SHP77 (cell line): ENCODE data around the gene SBSN.
A peak's percentile ranks its signal among the peaks of the same experiment; 100 is the strongest.

ENCODE experiments used
- DNase-seq, 2 experiments: peaks; one replicate each; lab custom pipeline; 2025; lab: John Stamatoyannopoulos, UW

SBSN gene, protein sequence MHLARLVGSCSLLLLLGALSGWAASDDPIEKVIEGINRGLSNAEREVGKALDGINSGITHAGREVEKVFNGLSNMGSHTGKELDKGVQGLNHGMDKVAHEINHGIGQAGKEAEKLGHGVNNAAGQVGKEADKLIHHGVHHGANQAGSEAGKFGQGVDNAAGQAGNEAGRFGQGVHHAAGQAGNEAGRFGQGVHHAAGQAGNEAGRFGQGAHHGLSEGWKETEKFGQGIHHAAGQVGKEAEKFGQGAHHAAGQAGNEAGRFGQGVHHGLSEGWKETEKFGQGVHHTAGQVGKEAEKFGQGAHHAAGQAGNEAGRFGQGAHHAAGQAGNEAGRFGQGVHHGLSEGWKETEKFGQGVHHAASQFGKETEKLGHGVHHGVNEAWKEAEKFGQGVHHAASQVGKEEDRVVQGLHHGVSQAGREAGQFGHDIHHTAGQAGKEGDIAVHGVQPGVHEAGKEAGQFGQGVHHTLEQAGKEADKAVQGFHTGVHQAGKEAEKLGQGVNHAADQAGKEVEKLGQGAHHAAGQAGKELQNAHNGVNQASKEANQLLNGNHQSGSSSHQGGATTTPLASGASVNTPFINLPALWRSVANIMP

DNA sequence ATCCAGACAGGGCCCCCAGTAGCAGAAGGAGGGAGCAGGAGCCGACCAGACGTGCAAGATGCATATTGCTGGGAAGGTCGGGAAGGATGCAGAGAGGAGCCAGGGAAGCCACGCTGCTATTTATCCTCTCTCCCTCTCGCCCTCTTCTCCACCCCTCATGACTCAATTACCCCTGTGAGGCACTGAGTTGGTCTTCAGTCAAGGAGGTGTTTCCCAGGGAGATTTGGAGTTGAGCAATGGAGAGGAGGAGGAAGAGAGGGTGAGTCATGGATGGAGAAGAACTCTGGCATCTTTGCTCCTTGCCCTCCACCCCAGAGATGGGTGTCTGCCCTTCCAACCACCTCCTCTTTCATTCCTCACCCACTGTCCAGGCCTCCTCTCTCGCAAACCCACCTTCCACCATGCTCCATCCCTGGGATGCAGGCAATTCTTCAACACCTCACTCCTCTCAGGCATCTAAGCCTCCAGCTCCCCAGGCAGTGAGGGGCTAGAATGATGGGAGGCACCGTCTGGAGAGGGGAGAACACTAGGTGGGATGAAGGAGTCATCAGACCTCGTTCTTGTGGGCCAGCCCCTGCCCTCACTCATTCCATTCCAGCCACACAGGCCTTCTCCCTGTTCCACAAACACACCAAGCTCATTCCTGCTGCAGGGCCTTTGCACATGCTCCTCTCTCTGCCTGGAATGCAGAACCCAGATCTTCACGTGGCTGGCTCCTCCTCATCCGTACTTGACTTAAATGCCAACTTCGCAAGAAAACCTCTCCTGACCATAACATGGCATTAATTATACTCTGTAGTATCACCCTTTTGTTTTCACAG is at the start of gene SBSN:
TSS of gene SBSN (minus strand) at position 94 of the 821 bp plus-strand sequence. CDS start at position 64, 30 bp downstream.
- DNase-seq: no peak

DNA sequence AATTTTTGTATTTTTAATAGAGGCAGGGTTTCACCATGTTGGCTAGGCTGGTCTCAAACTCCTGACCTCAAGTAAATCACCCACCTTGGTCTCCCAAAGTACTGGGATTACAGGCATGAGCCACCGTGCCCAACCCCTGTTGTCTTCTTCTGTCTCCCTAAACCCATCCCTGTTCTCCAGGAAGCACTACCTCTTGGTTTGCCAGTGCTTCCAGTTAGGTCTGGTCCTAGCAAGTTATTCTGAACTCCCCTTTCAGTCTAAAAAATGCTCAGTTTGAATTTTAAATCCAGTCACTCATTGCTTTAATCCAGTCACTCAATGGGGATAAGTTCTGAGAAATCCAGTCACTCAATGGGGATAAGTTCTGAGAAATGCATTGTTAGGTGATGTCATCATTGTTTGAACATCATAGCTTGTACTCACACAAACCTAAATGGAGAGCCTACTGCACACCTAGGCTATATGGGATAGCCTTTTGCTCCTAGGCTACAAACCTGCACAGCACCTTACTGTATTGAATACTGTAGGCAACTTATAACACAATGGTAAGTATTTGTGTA is 43.4 kb upstream of the SBSN start:
- no peak for DNase-seq

DNA sequence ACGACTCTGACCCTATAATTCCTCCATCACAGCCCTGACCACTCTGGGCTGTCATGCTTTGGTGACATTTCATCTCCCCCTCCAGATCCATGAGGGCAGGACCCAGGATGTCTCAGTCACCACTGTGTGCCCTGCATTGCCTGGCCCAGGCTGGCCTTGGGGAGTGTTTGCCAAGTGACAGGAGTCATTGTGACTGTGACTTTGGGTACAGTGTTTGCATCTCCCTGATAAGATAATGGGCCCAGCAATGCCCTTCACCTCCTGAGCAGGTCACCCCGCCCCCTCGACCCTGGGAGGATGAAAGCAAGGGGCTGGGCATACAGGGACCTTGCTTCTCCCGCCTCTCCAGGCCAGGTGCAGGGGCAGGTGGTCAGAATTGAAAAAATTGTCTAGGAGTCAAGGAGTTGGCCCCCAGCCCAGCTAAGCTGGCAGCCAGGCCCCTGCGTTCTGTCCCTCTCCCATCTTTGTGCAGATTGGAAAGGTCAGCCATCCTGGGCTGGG is 41.2 kb upstream of the SBSN start:
- peak; percentile 51 to 57 for DNase-seq

DNA sequence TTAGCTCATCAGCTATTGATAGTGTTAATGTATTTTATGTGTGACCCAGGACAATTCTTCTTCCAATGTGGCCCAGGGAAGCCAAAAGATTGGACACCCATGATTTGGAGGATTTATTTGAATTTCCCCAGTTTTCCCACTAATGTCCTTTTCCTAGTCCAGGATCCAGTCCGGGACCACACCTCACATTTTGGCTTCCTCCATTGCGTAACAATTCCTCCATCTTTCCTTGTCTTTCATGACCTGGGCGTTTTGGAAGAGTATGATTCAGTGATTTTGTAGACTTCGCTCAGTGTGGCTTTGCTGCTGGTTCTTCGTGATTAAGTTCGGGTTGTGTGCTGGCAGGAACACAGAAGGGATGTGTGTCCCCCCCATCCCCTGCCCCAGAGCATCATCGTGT is 38.6 kb upstream of the SBSN start:
- no peak for DNase-seq

DNA sequence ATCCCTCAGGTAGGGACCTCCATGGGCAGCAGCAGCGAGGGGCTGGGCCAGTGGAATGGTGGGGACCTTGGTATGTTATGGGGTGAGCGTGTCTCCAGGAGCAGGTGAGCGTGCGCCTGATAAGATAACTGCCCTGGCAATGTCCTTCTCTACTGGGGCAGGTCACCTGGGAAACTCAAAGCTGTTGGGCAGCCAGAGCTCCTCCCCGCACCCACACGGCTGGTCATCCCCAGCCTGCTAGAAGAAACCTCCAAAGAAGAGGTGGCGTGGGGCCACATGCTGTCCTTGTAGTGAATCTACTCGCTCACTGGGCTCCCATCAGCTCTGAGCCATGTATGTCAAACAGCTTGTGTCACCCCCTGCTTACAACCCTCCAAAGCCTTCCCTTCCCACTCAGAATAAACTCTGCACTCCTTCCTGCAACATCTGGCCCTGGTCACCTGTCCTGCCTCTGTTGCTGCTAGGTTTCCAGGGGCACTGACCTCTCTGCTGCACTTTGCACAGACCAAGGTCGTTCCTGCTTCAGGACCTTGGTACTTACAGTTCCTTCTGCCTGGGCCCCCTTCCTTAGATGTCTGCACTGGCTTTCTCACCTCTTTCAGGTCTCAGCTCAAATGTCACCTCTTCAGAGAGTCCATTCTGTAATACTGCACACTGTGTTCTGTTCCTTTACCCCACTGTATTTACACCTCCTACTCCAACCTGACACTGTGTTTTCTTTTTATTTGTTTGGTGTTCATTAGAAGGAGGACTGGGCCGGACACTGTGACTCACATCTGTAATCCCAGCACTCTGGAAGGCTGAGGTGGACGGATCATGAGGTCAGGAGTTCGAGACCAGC is 37.1 kb upstream of the SBSN start:
- no peak for DNase-seq

DNA sequence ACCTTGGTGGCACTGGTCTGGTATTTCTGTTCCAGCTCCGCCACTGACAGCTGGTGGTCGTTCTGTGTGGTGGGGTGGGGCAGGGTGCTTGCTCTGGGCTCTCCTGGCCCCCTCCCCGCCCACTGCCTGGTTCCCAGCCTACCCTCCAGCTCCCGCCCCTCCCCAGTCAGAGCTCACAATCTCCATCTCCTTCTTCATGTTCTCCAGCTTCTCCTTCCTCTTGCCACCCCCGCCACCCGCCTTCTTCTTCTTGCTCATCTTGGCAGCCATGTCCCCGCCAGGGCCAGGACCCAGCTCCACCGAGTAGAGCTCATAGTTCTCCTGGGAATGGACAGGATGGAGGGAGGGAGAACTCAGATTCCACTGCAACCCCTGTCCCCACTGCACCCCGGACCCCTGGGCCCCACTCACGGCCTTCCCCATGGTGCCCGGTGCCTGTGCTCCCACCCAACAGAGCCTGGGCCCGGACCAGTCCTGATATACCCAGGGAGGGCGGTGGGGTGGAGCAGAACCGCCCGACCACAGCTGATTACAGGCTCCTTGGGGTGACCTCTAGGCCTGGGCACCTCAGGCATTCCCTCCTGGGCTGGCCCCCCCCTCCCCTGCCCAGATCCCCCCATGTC is 35.2 kb upstream of the SBSN start, which contains the start of gene ATP4A:
TSS of gene ATP4A (minus strand) at position 452 of the 623 bp plus-strand sequence. CDS start at position 423, 29 bp downstream.
- no peak for DNase-seq

DNA sequence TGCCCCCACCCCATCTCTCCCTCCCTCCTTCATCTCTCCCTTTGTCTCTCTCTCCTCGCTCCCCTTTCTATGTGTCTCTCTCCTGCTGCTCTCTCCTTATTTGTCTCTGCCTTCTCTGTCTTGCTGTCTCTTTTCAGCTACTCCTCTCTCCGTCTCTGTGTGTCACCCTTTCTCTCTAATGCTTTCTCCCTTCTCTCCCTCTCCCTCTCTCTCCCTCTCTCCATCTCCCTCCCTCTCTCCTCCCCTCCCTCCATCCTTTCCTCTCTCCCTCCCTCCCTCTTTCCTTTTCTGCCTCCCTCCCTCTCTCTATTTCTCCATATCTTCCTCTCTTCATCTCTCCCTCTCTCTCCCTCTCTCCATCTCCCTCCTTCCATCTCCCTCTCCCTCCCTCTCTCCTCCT is 34.7 kb upstream of the SBSN start:
- DNase-seq: no peak

DNA sequence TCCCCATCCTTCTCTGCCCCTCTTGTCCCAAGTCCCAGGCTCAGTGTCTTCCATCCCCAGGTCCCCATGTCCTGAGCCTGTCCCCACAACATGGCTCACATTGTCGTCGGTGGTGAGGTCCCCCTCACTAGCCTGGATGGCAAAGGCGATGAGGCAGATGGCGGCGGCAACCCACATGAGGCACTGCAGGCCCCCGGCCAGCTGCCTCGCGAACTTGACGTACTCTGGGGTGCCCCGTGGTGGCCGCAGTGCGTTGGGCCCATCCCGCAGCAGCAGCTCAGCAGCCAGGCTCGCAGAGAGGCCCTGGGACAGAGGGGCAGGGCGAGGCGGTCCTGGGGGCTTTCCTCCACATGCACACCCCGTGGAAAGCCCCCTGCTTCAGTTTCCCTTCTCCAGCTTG is 34.2 kb upstream of the SBSN start:
- DNase-seq: no peak

DNA sequence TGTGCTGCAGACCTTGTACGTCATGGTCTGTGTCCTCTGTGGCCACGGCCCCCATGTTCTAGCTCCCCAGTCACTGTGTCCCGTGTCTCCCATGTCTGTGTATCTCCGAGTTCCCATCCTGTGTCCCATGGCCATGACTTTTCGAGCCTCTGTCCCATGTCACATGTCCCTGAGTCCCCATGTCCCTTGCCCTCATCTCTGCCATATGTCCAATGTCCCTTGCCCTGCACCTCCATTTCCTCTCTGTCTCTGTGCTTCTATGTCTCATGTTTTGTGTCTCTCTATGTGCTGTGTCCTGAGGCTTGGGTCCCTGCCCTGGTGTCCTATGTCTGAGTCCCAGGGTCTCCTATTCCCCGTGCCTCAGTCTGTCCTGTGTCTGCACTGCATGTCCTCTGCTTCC is 33.3 kb upstream of the SBSN start:
- DNase-seq: no peak

DNA sequence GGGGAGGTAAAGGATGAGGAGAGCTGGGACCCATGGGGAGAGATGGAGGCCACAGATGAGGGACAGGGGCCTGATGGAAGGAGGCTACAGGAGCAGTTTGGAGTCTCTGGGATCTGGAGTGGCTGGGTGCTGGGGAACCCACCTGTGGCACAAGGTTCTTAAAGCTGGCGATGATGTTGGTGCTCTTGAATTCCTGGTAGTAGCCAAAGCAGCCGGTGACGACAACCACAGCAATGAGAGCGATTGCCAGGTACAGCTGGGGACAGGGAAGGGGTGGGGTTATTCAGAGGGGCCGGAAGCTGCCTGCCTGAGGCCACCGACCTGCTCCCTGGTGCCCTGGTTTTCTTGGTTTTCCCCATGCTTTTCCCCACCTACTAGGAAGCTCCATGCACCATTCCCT is 32.6 kb upstream of the SBSN start:
- no peak for DNase-seq

DNA sequence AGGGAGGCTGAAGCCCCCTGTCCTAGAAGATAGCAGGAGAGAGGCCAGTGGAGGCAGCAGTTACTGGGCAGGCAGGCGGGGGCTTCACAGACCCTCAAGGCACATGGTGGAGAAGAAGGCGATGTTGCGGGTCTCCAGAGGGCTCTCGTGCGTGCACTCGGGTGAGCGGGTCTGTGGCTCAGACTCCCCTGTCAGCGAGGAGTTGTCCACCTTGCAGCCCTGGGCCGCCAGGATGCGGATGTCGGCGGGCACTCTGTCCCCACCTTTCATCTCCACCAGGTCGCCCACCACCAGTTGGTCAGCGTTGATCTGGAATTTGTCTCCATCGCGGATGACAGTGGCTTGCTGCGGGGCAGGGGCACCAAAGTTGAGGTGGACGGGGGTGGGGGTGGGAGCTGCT is 32.2 kb upstream of the SBSN start:
- DNase-seq: no peak

DNA sequence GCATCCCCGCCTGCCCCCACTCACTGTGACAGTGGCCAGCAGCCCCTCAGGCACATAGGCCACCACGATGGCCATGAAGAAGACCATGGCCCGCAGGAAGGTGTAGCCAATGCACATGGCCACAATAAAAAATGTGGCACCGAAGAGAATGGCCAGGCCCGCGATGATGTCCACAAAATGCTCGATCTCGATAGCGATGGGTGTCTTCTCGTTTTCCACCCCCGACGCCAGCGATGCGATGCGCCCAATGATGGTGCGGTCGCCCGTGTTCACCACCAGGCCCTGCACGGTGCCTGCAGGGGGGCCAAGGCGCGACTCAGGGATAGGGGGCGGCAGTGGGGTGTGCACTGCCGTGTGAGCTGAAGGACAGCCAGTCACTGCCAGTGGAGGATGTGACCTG is 31.7 kb upstream of the SBSN start:
- no peak for DNase-seq

DNA sequence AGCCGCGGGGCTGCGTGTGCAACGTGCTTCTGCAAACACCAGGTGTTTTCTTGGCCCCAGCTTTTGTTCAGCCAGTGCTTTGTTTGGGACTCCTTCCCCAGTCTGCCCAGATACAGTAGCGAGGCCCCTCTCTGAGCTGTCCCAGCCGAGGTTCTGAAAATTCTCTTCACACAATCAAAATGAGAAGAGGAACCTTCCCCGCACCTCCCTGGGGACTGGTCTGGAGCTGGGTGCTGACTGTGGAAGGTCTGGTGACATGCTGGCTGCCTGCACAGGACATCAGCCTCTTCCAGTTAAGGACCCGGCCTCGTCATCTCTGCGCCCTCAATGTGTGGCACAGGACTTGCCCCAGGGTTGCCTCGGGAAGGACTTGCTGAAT is 31.2 kb upstream of the SBSN start:
- peak; percentile 13 to 20 for DNase-seq

DNA sequence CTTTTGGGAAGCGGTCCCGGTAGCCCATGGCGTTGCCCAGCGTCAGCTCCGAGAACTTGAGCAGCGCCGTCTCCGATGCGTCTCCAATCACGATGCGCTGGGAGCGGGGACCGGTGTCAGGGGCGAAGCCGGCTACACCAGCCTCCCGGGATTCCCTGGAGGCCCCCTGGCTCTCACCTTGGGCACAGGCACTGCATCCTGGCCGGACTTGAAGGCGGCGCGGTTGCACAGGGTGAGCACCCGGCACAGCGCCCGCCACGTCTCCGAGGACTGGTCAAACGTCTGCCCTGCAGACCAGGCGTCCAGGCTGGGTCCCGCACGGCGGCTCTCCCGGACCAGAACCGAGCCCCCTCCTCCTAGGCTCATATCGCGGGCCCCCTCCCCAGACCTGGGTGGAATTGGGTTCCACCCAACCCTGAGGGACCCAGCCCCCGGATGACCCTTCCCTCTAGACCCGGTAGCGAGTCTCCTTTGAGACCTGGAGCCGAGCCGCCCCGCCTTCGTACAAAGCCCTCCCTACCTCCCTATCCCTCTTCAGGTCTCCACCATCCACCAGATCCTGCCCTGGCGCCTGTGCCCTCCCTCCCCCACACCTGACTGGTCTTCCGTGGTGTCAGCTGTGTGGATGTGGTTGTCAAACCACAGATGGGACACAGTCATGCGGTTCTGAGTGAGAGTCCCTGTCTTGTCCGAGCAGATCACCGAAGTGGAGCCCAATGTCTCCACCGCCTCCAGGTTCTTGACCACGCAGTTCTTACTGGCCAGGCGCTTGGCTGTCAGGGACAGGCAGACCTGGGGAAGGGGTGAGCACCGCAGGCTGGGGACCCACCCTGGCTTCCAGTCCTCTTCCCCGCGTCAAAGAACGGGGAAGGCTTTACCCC is 30.5 kb upstream of the SBSN start:
- no peak for DNase-seq

DNA sequence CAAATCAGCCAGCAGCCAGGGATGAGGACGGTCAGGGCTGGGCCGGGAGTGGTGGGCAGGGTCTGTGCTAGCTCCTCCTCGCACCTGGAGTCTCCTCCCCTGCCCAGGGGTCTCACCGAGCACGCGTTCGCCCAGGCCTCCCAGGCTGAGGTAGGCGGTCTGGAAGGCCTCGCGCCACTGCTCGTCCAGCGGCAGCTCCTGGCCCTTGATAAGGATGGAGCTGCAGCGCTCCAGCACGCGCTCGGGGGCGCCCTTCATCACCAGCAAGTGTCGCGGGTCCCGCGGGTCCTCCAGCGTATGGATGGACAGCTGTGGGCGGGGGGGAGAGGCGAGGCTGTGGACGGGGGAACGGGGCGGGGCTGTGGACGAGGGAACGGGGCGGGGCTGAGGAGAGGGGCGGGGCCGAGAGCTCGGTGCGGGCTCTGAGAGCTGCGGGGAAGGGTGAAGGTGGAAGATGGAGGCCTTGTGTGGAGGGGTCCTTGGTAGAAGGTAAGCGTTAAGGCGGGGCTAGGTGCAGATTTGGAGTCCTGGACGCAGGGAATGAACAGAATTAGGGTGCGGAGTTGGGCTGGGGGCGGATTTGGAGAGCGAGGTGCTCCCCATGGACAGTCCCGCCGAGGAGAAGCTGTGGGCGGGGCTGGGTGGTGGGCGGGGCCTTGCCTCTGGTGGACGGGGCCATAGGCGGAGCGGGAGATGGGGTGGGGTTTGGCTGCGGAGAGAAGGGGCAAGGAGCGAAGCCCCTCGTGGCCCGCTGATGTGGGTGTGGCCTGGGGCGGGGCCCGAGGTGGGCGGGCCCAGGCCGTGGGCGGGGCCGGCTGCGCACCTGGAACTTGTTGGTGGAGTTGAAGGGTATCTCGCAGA is 29.7 kb upstream of the SBSN start:
- DNase-seq: peak; percentile 74 to 84

DNA sequence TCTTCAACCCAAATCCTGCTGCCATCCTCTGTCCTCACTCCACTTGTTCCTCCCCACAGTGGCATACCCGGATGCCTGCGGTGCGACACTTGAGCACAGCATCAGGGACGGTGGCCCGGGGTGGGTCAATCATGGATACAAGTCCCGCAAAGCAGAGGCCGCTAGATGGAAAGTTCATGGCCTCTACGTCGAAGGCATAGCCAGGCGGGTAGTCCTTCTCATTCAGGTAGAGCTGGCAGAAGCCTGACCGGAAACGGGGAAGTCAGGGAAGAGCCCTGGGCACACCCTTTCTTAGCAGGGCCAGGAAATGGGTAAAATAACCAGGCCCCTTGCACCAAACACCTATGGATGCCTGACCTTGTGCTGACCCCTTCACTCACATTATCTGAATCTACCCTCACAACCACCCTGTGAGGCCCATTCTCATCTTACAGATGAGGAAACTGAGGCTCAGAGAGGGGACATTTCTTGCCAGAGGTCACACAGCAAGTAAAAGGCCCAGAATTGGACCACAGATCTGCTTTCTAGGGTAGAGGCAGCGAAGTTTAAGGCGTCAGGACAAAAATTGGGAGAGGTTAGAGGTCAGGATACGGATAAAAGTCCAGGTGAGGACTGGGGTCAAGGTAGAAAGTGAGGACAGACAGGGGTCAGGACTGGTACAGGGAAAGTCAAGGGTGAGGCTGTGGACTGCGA is 28.9 kb upstream of the SBSN start:
- DNase-seq: no peak

DNA sequence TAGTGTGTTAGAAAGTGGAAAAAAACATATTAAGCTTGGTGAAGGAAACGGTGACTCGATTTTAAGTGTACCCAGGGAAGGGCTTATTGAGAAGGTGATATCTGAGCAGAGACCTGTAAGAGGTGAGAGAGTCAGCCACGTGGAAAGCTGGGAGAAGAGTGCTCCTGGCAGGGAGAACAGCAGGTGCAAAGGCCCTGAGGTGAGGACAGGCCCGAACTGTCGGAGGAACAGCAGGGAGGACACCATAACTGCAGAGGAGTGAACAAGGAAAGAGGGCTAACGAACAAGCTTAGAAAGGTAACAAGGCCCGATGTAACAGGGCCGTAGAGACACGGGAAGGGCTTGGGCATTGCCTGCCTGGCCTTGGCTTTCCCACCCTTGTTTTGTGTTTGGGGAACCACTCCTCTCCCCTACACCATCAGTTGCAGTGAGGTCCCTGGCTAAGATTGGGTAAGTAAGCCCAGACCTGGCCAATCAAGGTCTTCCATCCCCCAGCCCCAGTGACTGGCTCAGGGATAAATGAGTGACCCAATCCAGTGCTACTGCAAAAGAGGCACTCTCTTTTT is 28.0 kb upstream of the SBSN start:
- no peak for DNase-seq
